NB4 (cell line): ENCODE measurements around the gene EDEM3.
A peak's percentile ranks its signal among the peaks of the same experiment; 100 is the strongest.
"Not testable (repeated sequence)": the region's sequence is repeated elsewhere in the genome, so short reads cannot be mapped to it uniquely, and the experiment has no call there.

ENCODE experiments used
- DNase-seq: peaks from one replicate; pipeline ENCODE4 v3.0.0; 2010; ENCODE audit warnings: low read depth
- H3K4me3 ChIP-seq: one replicate; pipeline ENCODE4 v1.5.1; 2011; ENCODE audit warnings: mild to moderate bottlenecking, low read depth, low read length, moderate library complexity
- MYC ChIP-seq: IDR thresholded peaks from 2 replicates; pipeline ENCODE4 v1.6.1; 2011; ENCODE audit warnings: low read depth, low read length
- POLR2A ChIP-seq: IDR thresholded peaks from 2 replicates; pipeline ENCODE4 v1.6.1; 2011; ENCODE audit warnings: mild to moderate bottlenecking; ENCODE audit not compliant: insufficient read length; ENCODE audit errors: extremely low read depth
- TF ChIP-seq, protein P1 (sequence below): IDR thresholded peaks from one replicate; pipeline ENCODE4 v1.5.1; 2012; ENCODE audit warnings: low read depth, low read length
- TF ChIP-seq, protein P2 (sequence below): IDR thresholded peaks from 2 replicates; pipeline ENCODE4 v1.6.1; 2011; ENCODE audit warnings: low read depth, low read length

The EDEM3 gene

GRCh38 chr1:184788970-184789369, 34.3 kb upstream of the EDEM3 start:
- H3K4me3 ChIP-seq, result no peak overlapping the region
- DNase-seq, result peak; percentile 63
- TF ChIP-seq POLR2A (no peak), MYC (no peak; the same call in 1 of the 2 replicates)
- TF ChIP-seq, protein P1, sequence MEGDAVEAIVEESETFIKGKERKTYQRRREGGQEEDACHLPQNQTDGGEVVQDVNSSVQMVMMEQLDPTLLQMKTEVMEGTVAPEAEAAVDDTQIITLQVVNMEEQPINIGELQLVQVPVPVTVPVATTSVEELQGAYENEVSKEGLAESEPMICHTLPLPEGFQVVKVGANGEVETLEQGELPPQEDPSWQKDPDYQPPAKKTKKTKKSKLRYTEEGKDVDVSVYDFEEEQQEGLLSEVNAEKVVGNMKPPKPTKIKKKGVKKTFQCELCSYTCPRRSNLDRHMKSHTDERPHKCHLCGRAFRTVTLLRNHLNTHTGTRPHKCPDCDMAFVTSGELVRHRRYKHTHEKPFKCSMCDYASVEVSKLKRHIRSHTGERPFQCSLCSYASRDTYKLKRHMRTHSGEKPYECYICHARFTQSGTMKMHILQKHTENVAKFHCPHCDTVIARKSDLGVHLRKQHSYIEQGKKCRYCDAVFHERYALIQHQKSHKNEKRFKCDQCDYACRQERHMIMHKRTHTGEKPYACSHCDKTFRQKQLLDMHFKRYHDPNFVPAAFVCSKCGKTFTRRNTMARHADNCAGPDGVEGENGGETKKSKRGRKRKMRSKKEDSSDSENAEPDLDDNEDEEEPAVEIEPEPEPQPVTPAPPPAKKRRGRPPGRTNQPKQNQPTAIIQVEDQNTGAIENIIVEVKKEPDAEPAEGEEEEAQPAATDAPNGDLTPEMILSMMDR, result no peak
- TF ChIP-seq, protein P2, sequence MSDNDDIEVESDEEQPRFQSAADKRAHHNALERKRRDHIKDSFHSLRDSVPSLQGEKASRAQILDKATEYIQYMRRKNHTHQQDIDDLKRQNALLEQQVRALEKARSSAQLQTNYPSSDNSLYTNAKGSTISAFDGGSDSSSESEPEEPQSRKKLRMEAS, result no peak

GRCh38 chr1:184785529-184785928, 30.9 kb upstream of the EDEM3 start:
- no peak for DNase-seq
- H3K4me3 ChIP-seq, result no peak overlapping the region
- TF ChIP-seq, protein P1, result no peak
- TF ChIP-seq POLR2A (no peak), MYC (no peak)
- TF ChIP-seq, protein P2, result no peak

DNA sequence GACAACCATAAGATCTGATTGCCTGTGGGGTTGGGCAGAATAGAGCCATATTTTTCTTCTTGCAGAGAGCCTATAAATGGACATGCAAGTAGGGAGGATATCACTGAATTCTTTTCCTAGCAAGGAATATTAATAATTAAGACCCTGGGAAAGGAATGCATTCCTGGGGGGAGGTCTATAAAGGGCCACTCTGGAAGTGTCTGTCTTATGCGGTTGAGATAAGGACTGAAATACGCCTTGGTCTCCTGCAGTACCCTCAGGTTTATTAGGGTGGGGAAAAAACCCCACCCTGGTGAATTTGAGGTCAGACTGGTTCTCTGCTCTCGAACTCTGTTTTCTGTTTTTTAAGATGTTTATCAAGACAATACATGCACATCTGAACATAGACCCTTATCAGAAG, 29.1 kb upstream of the EDEM3 start:
- H3K4me3 ChIP-seq, DNase-seq: not testable (repeated sequence)

DNA sequence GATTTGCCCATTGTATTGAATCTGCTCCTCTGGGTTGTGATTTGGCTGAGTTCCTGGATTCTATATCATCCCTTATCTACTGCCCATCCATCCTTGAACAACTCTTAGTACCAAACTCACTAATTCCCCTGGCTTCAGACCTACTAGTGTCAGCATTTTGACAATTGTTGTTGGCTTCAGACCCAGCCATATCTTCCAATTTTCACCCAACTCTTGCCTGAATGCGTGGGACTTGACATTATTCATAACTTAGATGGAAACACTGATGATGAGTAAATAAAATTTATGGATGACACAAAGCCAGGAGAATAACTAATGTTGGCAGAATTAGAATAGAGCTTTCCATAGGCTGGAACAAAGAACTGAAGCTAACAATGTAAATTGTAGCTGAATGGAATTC, 27.3 kb upstream of the EDEM3 start:
- no peak for TF ChIP-seq POLR2A
- no peak for TF ChIP-seq MYC
- TF ChIP-seq, protein P2, result no peak
- TF ChIP-seq, protein P1, result no peak
- H3K4me3 ChIP-seq, result no peak overlapping the region
- DNase-seq, result no peak

DNA sequence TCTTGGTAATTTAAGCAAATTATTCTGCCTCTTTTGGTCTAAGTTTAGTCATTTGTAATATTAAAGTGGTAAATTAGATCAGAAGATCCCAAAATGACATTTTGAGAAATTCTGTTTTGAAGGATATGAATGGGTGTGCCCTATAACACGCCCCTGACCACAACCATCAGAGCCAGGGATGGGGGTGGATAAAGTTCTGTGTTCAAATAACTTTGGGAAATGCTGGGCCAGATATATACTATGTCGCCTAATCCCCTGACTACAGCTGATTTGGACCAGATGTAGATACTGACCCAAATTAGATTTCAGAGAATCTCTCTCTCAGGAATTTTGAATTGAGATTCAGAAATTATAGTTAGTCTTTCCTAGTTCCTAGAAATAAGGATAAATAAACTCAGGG, 21.2 kb upstream of the EDEM3 start:
- DNase-seq, result no peak
- TF ChIP-seq, protein P1, result no peak
- TF ChIP-seq POLR2A, result no peak
- TF ChIP-seq, protein P2, result no peak
- H3K4me3 ChIP-seq, result no peak overlapping the region

- no peak overlapping the region for H3K4me3 ChIP-seq
- TF ChIP-seq MYC (no peak), POLR2A (no peak)
- TF ChIP-seq, protein P2, result no peak
- TF ChIP-seq, protein P1, result no peak
- DNase-seq, result no peak
Measured at GRCh38 chr1:184775329-184775728, 20.7 kb upstream of the EDEM3 start.
